EH (cell line): ENCODE results near the gene ASTN1.
"Not testable (repeated sequence)": the region's sequence is repeated elsewhere in the genome, so short reads cannot be mapped to it uniquely, and the experiment has no call there.

Source experiments
- DNase-seq: peaks from one replicate; pipeline ENCODE4 v3.0.0-alpha.2; 2015; ENCODE audit warnings: low read depth

ASTN1 gene

DNA sequence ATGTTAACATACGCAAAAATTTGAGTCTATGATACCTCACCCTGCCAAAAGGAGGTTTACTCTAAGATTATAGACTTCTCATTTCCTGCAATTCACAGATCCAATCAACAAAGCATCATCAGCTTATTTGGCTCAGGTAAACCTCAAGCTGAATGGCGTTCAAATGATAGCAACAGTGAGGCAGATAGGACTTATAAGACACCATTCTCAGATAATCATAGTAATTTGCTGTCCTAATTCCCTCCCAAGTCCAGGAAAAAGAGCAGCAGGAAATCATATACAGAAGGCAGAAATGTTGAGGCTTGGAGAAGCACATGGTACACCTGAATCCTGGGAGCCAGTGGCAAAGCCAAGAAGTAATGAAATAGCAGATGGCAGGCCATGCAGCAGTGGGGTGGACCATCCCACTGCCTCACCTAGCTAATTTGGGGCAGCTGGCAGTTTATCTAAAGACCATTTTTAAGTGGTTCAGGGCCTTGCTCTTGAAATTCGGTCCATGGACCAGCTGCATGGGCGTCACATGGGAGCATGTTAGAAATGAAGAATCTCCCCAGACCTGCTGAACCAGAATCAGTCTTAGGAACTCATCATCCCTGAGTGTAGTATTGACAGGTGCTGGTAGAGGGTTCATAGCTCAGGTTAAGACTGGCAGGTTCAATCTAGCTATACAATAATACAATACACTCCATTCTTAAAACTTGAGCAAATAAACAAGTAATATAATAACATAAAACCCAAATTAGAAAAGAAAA lies 57.7 kb downstream of the ASTN1 start:
- no peak for DNase-seq

DNA sequence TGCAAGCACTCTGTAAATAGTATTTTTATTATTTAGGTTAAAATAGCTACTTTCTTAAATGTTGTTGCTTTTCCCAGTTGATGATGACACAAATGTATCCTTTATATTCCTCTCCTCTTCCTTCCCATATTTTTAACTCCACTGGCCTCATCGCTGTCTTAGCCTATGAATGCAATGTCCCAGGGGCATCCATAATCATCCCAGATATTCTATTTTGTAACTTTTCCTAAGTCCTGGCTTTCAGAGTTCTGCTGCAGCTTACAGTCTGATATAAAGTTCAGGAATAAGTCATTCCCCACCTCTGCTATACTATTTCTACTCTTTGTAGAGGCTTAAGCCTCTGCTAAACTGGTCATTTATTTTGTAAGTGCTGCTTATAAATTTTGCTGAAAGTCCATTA lies 58.3 kb downstream of the ASTN1 start:
- DNase-seq, result no peak

DNA sequence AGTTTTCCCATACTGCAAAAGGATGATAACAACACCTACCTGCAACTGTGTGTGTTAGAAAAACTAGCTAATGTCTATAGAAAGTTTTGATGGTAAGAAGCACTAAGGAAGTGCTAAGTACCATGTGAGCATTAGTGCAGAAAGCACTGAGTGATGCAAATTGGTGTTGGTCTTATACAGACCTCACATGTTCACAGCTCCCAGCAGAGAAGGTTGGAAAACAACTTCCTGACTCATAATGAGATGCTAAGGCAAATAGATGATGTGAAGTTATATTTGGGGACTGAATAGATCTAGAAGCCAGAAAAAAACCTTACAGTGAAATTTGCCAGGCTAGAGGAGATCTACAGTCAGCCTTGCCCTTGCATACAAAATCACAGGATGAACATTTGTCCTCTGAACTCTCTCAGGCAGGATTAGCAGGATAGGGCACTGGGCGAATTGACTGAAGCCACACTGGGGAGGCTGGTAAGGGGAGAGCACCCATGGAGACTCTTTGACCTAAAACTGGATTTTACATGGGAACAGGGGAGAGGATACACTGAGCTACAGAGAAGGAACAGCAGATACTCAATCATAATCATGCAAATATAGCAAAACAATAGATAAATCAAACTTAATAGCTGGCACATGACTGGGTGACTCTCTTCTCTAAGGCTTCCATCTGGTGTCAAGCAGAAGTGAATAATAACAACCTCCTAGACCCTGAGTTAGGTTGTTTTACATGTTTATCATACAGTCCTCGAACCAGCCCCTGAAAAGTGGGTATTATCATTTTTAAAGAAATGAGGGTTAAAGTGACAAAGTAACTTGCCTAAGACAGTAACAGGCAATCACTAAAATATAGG lies 61.3 kb downstream of the ASTN1 start:
- DNase-seq, result no peak

DNA sequence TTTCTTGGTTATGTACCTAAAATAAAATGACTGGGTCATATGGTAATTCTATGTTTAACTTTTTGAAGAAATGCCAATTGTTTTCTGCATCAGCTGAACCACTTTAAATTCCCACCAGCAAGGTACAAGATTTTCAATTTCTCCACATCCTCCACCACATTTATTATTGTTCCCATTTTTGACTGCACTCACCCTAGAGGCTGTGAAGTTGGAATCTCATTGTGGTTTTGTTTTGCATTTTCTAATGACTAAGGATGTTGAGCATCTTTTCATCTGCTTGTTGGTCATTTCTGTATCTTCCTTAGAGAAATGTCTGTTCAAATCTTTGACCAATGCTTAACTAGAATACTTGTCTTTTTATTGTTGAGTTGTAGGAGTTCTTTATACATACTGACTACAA lies 72.5 kb downstream of the ASTN1 start:
- DNase-seq, result peak; percentile 57

DNA sequence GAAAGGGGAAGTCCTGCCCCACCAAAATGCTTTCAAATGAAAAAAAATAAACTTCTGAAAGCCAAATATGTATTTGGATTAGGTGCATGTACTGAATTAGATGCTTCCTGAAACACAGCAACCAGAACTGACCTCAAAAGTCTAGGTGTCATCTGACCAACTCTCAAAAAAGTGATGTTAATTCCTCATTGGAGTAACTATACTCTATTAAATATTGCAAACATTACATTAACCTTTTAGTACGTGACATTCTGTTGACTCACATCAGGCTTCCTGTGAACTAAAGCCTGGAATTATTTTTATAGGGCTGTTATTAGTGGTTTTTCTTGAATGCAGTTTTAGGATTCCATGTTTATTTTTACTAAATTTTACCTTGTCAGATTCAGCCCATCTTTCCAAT lies 73.5 kb downstream of the ASTN1 start:
- DNase-seq, result peak; percentile 78

DNA sequence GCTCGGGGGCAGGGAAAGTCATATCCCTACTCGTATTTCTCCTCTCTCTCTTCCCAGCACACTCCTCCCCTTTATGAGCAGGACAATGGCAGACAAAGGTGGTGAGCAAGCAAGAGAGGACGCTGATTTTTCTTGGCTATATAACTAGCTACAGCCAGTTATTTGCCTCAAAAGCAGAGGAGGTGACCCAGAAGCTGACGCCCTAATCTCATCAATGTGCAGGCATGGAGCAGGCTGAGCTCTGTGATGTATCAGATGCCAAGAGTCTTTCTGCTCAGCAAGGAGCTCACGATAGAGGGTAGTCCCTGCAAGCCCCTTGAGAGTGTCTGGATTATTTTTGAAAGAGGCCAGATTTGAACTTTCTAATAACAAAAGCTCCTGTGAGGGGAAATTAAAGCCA lies 75.5 kb downstream of the ASTN1 start:
- DNase-seq, result no peak

DNA sequence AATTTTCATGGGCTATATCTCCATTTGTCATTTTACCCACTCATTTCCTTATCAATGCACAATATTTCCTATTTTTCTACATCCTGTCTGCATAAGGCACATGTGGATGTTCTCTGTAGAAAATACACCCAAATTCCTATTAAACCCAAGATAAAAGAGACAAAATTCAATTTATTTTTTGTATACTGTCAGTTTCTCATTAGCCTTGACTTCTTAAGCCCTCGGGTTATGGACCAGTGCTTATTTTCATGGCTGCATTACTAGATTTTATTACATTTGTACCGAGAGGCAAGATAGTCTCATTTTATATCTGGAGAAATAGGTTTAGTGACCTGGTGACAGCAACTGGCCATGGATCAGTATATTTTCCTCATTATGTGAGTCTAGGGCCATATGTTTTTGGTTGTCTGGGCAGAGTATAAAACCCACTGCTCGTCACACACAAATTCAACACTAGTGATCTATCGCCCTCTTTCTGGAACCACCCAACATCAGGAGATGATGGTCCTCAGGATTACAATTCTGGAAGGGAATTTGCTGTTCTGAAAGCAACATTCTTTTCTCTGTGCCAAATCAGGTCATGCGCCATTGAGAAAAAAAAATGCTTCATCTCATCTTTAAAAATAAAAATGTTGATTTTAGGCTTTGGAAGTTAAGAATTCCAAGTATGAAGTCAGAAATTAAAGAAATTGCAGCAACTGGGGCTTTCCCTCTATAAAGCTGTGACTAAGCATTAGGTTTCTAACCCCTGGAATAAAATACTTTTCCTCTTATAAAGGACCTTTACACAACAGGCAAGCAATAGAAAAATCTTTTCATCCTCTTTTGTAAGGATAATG lies 81.4 kb downstream of the ASTN1 start:
- peak; percentile 78 for DNase-seq

DNA sequence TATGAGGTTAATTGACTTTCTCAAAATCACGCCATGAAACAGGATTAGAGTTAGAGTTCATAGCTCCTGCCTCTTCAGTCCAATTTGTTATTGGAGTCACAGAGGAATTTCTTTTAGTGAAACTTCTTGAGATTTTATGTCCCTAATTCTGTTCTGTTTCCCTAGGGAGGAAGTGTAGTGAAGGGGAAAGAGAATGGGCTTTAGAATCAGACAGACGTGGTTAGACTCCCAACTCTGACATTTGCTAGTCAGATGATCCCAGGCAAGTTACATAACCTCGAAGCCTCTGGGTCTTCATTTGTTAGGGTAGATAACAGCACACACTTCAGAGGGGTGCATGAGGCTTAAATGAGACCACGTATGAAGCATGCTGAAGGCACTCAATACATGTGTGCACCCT lies 83.9 kb downstream of the ASTN1 start:
- DNase-seq, result no peak

DNA sequence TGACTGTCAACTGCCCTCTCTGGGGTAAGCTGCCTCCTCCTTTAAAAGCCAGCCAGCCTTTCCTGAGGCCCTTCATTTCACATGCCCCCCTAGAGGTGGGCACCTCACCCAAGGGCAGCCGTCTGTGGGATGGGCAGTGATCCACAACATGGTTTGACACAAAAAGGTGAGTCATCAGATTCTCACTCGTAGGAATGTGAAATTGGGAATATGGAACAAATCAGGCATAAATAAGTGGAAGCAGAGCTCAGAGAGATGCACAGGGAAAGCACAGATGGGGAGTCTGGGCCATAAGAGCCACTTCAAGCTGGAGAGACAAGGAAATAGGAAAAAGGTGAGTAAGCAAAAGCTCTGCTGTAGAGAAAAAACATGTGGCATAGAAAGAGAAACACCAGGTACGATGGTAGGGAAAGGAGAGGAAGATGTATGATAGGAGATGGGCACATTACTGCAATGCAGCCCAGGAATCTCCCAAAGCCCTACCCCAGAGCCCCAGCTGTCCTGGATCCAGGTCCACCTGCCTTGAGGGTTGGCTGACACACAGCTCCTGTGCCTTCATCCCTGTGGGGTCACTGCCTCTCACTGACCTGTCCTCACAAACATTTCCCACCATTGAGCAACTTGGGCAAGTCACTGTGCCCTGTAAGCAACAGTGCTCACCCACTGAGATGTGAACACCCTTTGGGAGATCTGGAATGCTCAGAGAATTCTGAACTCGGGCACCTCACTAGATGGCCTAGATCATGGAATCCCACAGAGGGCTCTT lies 86.6 kb downstream of the ASTN1 start:
- peak; percentile 15 for DNase-seq

DNA sequence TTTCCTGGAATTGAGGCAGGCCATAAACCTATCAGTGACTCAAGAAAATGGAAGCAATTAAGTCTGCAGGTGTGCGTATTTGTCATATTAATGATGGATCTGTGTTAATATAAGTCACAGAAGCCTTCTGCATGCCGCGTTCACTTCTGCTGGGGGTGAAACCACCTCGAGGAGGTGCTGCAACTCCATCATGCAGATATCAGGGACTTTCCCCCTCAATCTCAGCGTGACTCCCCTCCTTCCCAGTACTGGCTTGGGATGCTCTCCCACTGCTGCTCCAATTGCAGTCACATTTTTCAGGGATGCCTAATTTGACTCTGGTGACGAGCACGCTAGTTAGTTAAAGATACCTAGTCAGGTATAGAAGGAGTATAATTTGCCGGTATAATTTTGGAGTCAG lies 87.5 kb downstream of the ASTN1 start:
- DNase-seq, result no peak

DNA sequence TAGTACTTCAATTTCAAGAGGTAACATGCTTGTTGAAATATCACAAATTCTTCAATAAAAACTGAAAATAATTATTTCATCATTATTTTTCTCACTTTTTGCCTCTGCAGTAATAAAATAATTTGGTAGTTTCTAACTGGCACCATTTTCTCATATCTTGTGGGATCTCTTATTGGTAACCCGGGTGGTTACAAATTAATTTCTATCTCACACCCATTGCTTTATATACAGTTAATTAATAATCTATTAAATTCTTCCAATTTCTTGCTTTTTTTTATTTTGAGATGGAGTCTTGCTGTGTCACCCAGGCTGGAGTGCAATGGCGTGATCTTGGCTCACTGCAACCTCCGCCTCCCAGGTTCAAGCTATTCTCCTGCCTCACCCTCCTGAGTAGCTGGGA lies 89.7 kb downstream of the ASTN1 start:
- not testable (repeated sequence) for DNase-seq

DNA sequence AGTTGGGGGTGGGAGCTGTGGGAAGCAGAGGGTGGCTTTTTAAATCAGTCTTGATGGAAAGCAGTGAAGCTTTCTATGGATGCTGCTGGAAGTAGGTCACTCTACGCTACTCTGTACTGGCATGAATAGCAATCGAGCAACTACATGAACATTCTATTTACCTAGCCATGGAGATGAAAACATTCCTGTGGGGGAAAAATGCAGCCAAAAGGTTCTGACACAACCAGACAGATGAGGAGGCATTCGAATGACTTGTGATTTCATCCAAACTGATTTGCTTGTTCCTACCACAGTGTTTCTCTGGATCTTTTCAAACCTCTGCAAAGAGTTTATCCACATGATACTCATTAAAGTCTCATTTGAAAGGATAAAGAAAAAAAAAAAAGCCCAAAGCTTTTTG lies 95.0 kb downstream of the ASTN1 start:
- DNase-seq, result no peak

DNA sequence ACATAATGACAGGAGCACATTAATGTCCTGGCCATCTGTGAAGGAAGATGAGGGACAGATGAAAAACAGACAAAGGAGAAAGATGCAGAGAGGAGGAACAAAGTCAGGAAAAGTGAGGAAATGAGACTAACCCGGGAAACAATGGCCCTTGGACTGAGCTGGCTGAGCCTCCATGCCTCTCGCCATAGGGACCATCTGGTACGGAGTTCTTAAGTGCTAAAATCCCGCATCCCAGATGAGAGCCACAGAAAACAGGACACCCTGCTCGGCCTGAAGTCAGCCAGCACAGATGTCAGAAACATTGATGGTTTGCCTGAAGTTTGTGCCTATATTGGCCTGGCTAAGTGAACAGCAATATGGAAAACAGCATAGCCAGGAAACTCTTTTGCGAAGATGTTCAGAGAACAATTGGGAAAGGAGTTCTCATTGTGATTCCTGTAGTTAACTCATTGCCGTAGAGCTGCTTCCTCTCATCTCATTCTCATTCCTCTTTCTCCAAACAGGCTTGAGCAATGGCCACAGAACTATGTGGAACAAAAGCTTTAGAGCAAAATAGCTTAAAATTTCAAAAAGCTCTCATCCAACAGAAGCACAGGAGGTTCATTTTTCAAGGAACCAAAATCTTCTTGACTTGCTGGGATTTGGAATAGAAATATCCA lies 96.6 kb downstream of the ASTN1 start:
- DNase-seq, result no peak

DNA sequence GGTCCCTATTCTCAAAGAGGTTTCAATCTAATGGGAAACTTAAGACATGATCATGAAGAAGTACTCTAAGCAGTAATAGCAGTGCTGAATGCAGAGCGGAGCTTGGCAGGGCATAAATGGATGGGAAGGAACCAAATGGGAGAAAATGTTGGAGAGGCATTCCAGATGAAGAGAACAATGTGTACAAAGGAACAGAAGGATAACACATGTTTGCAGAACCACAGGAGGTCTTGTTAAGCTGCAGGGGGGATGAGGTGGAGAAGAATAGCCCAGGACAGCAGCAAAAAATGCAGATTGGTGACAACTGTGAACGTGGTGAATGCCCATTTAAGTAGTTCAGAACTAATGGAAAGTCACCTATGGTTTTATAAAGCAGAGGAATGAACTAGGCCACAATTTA lies 99.1 kb downstream of the ASTN1 start:
- no peak for DNase-seq

DNA sequence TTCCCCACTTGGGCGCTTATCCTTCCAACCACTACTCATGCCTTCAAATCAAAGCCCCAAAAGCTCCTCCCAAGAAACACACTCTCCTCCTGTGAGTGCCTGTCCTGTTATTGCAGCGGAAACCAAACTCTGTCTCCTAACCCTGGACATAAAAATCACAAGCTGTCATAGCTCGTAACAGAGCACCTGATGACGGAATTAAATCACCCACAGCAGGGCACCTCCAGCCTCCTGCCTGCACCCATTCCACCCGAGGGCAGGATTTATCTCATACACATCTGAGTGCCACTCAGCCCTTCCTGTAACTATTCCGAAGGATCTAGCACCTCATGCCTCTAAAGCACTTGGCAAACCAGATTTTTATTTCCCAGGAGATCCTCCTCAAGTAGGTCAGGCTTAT lies 100.9 kb downstream of the ASTN1 start:
- no peak for DNase-seq

DNA sequence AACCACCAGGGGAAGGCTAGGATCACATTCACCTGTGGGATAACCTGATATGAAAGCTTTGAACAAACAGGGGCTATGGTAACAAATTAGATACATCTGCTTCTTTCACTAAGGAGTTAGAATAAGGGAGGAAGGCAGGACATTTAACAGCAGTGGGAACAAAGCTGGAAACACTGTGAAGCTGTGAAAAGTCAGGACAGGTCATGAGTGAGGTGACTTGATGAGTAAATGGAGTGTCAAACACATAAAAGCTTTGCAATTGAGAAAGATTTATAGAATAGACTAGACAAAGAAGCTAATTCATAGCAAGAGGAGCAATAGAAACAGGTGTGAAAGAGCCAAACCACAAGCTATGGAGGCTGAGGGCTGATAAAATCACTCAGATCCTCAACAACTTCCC lies 110.0 kb downstream of the ASTN1 start:
- DNase-seq, result no peak

DNA sequence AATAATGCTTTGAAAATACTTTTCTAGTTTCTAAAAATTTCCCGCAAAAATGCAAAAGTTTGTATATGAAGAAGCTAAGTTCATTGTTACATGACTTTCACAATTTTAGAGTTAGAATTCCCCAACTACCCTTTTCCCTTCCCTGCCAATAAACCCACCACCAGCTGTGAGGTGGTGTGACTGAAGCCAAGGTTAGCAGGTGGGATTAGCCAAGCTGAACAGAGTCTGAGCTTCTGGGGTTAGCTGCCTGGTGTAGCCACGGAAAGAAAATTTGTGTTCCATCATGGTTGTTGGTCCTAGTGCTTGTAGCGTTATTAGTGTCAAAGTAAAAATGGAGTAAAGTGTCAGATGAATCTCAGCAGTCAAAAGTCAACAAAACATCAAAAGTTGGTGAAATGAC lies 110.9 kb downstream of the ASTN1 start:
- no peak for DNase-seq

DNA sequence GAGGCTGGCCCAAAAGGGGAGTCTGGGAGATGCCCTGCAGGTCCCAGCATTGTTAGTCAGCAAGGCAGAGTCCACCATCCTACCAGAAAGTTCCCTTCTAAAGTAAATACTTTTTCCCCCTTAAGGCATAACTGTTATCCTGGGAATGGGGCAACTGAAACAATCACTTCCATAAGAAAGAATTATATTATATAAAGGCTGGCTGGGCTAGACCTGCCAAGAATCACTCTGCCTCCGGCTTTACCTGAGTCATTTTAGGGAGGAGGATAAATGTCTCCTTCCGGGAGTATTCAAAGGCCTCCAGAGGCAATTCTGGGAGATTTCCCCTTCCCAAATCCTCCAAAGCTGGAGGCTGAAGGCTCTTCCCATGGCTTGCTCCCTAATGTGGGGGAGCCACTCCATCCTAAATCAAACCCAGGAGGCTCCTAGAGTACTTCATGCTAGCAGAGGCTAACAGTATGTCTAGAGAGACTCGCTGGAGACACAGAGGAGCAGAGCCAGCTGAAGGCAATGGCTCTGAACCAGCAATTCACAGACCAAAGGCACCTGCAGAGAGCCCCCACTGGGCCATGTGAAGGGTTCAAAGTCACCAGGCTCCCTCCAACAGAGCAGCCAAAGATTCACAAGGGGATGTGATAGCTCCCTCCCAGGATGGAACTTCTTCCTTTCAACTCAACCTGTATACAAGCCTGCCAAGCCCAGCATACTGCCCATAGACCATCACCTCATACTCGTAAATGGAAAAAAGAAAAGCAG lies 116.0 kb downstream of the ASTN1 start:
- DNase-seq, result no peak

DNA sequence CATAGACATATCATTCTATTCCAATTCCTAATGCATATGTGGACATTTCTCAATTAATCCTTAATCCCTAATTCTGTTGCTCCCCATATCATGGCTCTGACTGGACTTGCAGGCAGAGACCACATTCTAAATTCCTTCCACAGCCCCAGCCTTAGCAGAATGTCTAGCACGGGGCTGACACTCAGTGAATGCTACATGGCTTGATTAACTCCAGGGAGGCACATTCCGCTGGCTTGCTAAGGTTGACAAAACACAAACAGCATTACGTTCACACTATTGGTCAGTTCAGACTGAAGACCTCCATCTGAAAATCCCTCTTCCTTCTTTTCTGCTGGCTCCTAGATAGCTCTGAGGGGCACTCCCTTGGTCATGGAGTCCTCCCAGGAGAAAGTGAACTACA lies 119.4 kb downstream of the ASTN1 start:
- no peak for DNase-seq

DNA sequence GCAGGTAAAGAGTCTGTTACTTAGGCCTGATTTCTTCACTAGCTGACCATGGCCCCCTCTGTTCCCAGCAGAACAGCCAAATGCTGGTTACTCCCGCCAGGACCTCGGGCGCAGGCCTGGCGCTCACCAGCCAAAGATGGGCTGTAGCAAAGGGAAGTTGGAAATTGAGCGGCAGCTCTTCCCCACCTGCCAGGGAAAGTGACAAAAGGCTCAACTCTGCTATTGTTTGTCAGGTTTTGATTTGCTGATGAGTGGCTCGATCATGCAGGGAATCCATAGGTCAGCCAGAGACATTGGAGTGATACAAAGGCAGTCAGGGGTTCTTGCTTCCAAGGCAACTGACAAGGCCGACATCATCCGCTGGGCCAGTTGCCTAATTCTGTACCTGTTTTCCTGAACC lies 120.1 kb downstream of the ASTN1 start:
- no peak for DNase-seq

DNA sequence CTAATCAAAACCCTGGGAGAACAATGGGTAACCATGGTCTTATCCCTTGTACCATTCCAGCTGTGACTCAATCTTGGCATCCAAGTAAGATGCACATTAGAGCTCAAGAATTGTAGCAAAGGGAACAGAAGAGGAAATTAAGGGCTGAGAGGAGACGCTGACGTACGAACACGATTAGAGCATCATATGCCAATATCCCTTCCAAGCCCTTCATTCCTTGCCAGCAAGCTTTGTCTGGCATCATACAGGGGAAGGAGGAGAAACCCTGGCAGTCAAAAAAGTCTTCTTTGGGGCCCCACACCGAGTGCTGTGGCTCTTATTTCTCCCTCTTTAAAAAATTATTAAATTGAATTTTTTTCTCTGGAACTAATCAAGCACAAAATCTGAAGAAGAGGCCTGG lies 120.9 kb downstream of the ASTN1 start:
- no peak for DNase-seq
